SK-N-MC (cell line): ENCODE results near the gene TEX22.
A peak's percentile ranks its signal among the peaks of the same experiment; 100 is the strongest.

Experiments used
- DNase-seq: peaks from one replicate; pipeline ENCODE4 v3.0.0-alpha.2; 2011; ENCODE audit warnings: low read depth, low spot score
- H3K27ac ChIP-seq: fragments of 200-600 bp; sonication (generic); 2 replicates; pipeline ENCODE4 v1.5.1; 2016; ENCODE audit warnings: mixed run types
- H3K36me3 ChIP-seq: fragments of 200-600 bp; sonication (generic); 2 replicates; pipeline ENCODE4 v1.6.1; 2017; ENCODE audit warnings: antibody characterized with exemption, low read length, mixed read lengths; ENCODE audit not compliant: insufficient read depth
- H3K4me3 ChIP-seq: fragments of 200-600 bp; sonication (generic); 2 replicates; pipeline ENCODE4 v1.5.1; 2016
- H3K9ac ChIP-seq: fragments of 200-600 bp; sonication (generic); 2 replicates; pipeline ENCODE4 v1.8.0; 2017; ENCODE audit warnings: mixed run types, mixed read lengths; ENCODE audit not compliant: insufficient read length
- H3K9me3 ChIP-seq: fragments of 200-600 bp; sonication (generic); 2 replicates; pipeline ENCODE4 v1.6.1; 2017; ENCODE audit warnings: low read depth, mild to moderate bottlenecking, antibody characterized with exemption, low read length, moderate library complexity, mixed read lengths
- EZH2 ChIP-seq: fragments of 200-600 bp; sonication (generic); IDR thresholded peaks from one replicate; pipeline ENCODE4 v1.6.1; 2017; ENCODE audit warnings: antibody characterized with exemption
- FOXP2 ChIP-seq: optimal IDR thresholded peaks from 2 replicates; pipeline ENCODE3; 2011; ENCODE audit warnings: mild to moderate bottlenecking, moderate library complexity; ENCODE audit not compliant: insufficient read depth; ENCODE audit errors: extremely low read length, control extremely low read depth
- POLR2AphosphoS5 ChIP-seq: IDR thresholded peaks from 2 replicates; pipeline ENCODE4 v1.6.1; 2012; ENCODE audit warnings: mild to moderate bottlenecking, low read depth, low read length, borderline replicate concordance

TEX22 gene

DNA sequence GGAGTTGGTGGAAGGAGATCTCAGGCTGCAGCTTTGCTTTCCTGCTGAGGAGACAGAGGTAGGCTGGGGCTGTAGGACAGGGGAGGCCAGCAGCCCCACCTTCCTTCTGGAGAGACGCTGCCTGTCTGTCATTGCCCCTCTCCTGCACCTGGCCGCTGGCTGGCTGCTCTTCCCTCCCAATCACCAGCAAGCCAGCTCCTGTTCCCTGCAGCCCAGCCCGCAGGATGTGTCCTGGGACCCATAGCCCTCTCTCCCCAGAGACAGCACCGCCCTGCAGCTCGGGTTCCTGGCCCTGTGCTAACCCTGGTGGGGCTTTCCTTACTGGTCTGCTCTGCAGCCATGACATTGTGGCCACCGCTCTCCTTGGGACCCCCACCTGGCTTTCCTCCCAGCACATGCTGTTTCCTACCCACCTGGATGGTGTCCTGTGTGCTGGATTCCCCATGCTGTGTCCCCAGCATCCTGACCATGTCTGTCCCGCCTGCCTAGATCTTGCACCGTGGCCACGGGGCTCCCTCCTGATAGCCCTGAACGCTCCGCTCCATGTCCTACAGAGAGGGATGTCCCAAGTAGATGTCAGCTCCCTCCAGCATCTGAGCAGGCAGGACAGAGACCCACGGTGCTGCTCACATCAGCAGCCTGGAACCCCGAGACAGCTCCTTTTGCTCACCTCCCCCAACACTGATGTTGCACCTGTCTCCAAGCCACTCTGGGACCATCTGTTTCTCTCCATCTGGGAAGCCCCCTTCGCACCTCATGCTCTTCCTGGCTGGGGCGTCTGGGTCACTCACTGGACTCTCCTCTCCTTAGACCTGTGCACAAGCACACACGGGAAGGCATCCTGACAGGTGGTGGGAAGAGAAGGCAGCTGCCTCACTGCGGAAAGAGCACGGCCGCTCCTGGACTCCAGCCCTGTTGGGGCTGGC lies 20.2 kb downstream of the TEX22 start:
- no peaks in the 10 kb centered on the region for H3K9me3 ChIP-seq
- H3K9ac ChIP-seq: peak overlapping the region; percentile 92
- peaks cover 21% of the 10 kb centered on the region; the same call in 1 of the 2 replicates for H3K36me3 ChIP-seq
- DNase-seq: no peak
- TF ChIP-seq FOXP2 (no peak), EZH2 (no peak), POLR2AphosphoS5 (no peak)
- H3K27ac ChIP-seq: no peak overlapping the region
- H3K4me3 ChIP-seq: peak overlapping the region; percentile 87

DNA sequence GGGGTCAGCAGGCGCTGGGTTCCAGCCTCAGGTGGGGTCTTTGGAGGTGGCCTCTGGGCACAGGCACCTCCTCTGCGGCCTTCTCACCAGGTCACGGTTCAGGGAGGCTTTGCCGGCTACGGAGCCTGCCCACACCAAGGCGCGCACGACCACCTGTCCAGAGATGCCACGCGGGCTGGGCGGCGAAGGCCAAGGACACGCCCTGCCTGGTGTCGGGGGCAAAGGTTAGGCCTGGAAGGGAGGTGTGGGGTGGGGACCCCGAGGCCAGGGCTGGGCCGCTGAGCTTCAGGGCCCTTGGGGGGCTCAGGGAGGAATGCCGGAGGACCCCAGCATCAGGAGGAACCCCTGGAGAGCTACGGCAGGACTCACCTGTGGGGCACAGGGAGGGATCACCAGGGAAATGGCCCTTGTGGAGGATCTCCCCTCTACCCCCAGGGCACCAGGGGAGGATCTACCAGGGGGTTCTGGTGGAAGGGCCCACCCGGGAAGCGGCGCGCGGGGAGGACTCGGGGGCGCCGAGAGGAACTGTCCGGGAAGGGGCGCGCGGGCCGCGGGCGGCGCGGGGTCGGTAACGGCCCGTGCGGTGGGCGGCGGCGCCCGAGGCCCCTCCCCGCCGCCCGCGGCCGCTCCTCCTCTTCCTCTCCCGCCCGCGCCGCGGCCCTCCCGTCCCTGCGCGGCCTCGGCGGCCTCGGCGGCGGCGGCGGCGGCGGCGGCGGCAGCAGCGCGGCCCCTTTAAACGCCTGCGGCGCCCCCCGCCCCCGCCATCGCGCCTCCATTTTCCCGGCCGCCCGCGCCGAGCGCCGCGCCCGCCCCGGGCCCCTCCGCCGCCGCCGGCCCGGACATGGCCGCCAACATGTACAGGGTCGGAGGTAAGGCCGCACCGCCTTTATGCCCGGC lies 21.1 kb downstream of the TEX22 start, which contains the start of gene MTA1:
Gene MTA1 (plus strand): TSS at position 633 of the 897 bp plus-strand sequence. CDS start 209 bp downstream, at position 842.
- TF ChIP-seq POLR2AphosphoS5 (peak; percentile 57; the same call in 1 of the 2 replicates), EZH2 (no peak)
- H3K36me3 ChIP-seq: peaks cover 28% of the 10 kb centered on the region
- peak within 1 kb of the TSS; percentile 96 for H3K4me3 ChIP-seq
- peak within 1 kb of the TSS; percentile 83 for H3K27ac ChIP-seq
- no peaks in the 10 kb centered on the region for H3K9me3 ChIP-seq
- no peak for DNase-seq
- peak within 1 kb of the TSS; percentile 96 for H3K9ac ChIP-seq

DNA sequence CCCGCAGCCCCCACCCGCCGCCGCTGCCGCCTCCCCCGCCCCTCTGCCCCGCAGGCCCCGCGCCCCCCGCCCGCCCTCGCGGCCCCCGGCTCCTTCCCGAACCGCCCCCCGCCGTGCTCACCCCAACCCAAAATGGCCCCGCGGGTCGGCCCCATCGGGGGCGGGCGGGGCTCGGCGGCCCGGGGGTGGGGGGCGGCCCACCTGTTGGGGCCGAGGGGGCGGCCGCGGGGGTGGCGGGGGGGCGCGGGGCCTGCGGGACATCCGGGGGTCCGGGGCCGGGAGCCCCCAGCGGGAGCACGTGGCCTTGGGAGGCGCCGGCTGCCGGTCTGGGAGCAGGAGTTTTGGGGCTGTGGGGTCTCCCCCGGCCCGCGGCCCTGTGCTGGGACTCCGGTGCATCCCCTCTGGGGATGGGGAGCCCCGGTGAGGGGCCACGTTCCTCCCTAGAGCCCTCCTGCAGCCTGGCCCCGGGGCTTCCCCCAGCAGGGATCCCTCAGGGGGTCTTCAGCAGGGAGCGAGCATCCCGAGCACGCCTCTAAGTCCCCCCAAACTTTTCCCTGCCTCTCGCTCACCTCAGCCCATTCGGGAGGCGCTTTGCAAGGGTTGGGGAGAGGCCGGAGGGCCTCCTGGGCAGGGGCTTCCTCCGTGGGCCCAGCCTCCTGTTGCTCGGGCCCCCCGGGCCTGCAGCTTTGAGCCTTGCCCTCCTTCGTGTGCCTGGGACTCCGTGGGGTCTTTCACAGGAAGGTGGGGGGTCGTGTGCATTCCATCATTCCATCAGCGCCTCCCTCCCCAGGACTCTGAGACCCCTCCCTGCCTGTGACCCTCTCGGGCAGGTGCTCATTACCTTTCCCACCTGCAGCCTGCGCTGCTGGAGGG lies 22.0 kb downstream of the TEX22 start:
- H3K27ac ChIP-seq: peak overlapping the region; percentile 78
- TF ChIP-seq FOXP2: no peak
- no peak for TF ChIP-seq EZH2
- DNase-seq: no peak

DNA sequence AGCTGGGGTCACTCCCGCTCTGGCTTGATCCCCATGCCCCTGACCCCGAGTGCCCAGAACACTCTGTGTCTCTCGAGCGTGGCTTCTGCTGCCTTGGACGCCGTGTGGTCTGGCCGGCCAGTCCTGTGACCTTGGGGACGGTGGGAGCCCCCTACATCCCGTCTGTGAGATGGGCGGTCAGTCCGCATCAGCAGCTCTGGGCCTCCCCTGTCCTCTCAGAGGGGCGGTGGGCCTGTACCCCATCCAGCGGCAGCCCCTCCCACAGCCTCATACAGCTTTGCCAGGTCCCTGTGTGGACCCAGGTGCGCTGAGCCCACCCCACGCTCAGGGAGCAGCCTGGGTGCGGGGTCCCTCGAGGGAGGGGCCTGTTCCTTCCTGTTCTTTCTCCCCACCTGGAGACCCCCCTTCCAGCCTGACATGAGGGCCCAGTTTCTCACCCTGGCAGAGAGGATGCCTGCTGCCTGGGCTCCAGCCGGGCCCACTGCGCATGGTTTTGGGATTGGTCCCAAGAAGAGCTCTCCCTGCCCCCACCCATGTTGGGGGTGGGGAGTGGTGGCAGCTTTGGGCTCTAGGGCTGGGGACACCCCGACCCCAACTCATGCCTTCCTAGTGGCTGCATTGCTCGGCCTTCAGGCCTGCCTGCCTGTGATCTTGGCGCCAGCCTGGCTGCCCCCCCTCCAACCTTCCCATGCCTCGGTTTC lies 22.8 kb downstream of the TEX22 start:
- Histone ChIP-seq H3K9ac (peak overlapping the region; percentile 96), H3K9me3 (no peaks in the 10 kb centered on the region), H3K36me3 (peaks cover 42% of the 10 kb centered on the region), H3K27ac (peak overlapping the region; percentile 78), H3K4me3 (peak overlapping the region; percentile 96)
- no peak for DNase-seq
- TF ChIP-seq EZH2 (no peak), POLR2AphosphoS5 (no peak), FOXP2 (no peak)

More for the DNA sequence above, 22.0 kb downstream of the TEX22 start:
- Histone ChIP-seq H3K9me3 (no peaks in the 10 kb centered on the region), H3K9ac (peak overlapping the region; percentile 96), H3K36me3 (peaks cover 36% of the 10 kb centered on the region), H3K4me3 (peak overlapping the region; percentile 96)

DNA sequence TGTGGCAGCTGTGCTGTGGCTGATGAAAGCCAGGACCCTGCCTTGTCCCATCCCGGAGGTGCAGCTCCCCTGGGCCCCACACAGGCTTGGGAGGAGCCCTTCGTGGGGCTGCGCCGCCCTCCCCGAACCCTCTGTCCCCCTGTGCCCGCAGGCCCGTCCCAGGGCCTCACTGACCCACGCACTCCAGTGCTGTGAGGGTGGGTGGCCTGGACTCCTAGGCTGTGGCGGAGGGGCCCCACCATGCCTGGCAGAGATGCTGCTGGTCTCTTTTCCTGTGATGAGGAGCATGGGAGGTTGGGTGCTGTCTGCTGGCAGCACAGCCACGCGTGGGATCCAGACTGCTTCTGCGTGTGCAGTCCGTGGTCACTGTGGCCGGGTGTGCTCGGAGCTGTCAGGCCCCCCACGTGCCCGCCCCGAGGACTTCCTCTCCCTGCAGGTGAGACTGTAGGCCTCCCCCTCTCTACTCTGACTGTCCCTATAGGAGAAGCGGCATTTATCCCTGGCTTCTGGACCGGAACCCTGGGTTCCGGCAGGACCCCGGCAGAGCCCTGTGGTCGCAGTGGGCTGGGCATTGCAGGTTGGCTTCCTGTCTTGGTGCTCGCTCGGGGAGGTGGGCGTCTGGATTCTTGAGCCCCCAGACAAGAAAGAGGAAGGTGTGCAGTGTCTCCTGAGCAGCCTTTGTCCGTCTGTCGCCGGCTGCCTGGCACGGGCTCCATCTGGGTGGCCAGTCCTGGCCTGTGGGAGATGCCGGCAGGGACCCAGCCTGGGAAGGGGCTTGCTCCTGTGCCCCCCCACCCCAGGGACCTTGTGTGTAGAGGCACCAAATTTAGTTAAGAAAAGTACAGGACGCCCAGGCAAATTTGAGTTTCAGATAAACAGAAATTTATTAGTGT lies 23.6 kb downstream of the TEX22 start:
- H3K36me3 ChIP-seq: peaks cover 51% of the 10 kb centered on the region
- H3K4me3 ChIP-seq: peak overlapping the region; percentile 96
- H3K9ac ChIP-seq: peak overlapping the region; percentile 96
- no peaks in the 10 kb centered on the region for H3K9me3 ChIP-seq
- peak overlapping the region; percentile 78 for H3K27ac ChIP-seq
- TF ChIP-seq FOXP2: no peak
- no peak for TF ChIP-seq EZH2
- no peak for TF ChIP-seq POLR2AphosphoS5
- DNase-seq: no peak

DNA sequence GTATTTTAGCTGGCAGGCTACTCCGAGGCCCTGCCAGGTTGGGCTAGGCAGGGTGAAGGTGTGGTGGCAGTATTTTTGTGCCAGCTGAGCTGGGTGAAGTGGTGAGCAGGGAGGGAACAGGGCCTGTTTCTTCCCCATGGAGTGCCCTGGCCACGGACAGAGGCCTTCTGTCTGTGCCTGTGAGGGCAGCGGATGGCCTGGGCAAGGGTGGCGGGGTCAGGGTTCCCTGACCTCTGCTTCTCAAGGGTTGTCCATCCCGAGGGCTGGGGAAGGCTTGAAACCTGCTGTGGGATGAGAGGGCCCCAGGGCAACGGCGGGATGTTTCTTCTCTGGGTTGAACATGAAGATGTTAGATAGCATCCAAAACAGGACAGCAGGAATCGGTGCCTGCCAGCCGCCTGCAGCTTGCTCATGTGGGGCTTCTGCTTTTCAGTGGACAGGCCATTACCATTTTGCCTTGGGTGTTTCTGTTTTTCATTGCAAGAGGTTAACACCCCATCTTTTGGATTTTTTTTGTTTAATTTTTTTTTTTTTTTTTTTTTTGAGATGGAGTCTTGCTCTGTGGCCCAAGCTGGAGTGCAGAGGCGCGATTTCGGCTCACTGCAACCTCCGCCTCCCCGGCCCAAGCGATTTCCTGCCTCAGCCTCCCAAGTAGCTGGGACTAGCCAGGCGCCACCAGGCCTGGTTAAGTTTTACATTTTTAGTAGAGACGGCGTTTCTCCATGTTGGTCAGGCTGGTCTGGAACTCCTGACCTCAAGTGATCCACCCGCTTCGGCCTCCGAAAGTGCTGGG lies 24.6 kb downstream of the TEX22 start:
- no peak overlapping the region for H3K4me3 ChIP-seq
- TF ChIP-seq FOXP2: no peak
- TF ChIP-seq POLR2AphosphoS5: no peak
- no peak for TF ChIP-seq EZH2
- no peaks in the 10 kb centered on the region for H3K9me3 ChIP-seq
- H3K36me3 ChIP-seq: peaks cover 59% of the 10 kb centered on the region
- DNase-seq: no peak
- peak overlapping the region; percentile 28; the same call in 1 of the 2 replicates for H3K27ac ChIP-seq
- H3K9ac ChIP-seq: no peak overlapping the region
